Endothelial cell of umbilical vein (primary cell): ENCODE data around the gene STAC3. TPM values are rescaled to one million over a fixed set of nuclear protein-coding genes. Genes with fewer than 3 reads are reported as not detected.
A peak's percentile ranks its signal among the peaks of the same experiment; 100 is the strongest.

ENCODE experiments used
- BruUV-seq: library from RNA; stranded (reverse); fragments of 400-500 nt; replicated peaks from 2 replicates; lab custom pipeline; 2021; lab: Mats Ljungman, UMichigan
- CTCF ChIA-PET: fragments of 300-600, 350-600 bp; sonication (Branson Sonifier 250); formaldehyde crosslinking; loops from one replicate; lab custom pipeline; 2021; ENCODE audit warnings: antibody characterized with exemption, inconsistent platforms; lab: Charles Lee
- POLR2A ChIA-PET: fragments of 300-600, 350-600 bp; sonication (Branson Sonifier 250); formaldehyde crosslinking; loops from one replicate; lab custom pipeline; 2021; ENCODE audit warnings: antibody characterized with exemption, inconsistent platforms; lab: Charles Lee
- DNase-seq: peaks from one replicate; pipeline ENCODE4 v3.0.0-alpha.2; 2011; ENCODE audit warnings: low read depth, low spot score
- FAIRE-seq: peaks from 2 replicates; lab custom pipeline; 2011; peaks lifted over from hg19 to GRCh38; lab: Jason Lieb, UNC
- H2AFZ ChIP-seq: 2 replicates; pipeline ENCODE4 v1.6.0; 2012; ENCODE audit warnings: low read depth, low read length, control low read depth, inconsistent platforms
- H3K27ac ChIP-seq: 2 replicates; pipeline ENCODE4 v1.5.1; 2011; ENCODE audit warnings: low read depth, mild to moderate bottlenecking, control low read depth, low read length, moderate library complexity; ENCODE audit not compliant: insufficient read depth
- H3K27me3 ChIP-seq, 2 experiments: 2 replicates each; pipeline versions ENCODE4 v1.6.0 to v1.6.1; 2011; ENCODE audit warnings: low read length in 2 of 2, mixed read lengths in 1 of 2; ENCODE audit not compliant: control insufficient read depth in 2 of 2, insufficient read depth in 2 of 2
- H3K36me3 ChIP-seq, 2 experiments: 2 replicates in 1 of 2; 3 replicates in 1 of 2; pipeline ENCODE4 v1.5.1; 2011; ENCODE audit warnings: low read length in 2 of 2, mild to moderate bottlenecking in 1 of 2, moderate library complexity in 1 of 2; ENCODE audit not compliant: control insufficient read depth in 2 of 2, insufficient read depth in 2 of 2; ENCODE audit errors: extremely low read depth in 1 of 2
- H3K4me1 ChIP-seq: 3 replicates; pipeline ENCODE4 v1.5.1; 2011; ENCODE audit warnings: mild to moderate bottlenecking, low read length; ENCODE audit not compliant: control insufficient read depth, insufficient read depth; ENCODE audit errors: extremely low read depth
- H3K4me2 ChIP-seq: 2 replicates; pipeline ENCODE4 v1.6.1; 2011; ENCODE audit warnings: low read length, control low read depth, mixed read lengths; ENCODE audit not compliant: insufficient read depth
- H3K4me3 ChIP-seq, 3 experiments: fragments of 200-600 bp in 1 of 3; sonication (generic), shearing (Covaris generic) in 1 of 3; replicated peaks in 1 of 3; 2 replicates each; pipeline ENCODE4 v1.5.1; 2011 to 2016; ENCODE audit warnings: control low read depth in 3 of 3, low read length in 3 of 3, mild to moderate bottlenecking in 2 of 3, inconsistent platforms in 1 of 3, low read depth in 1 of 3, moderate library complexity in 1 of 3; ENCODE audit not compliant: insufficient read depth in 1 of 3
- H3K79me2 ChIP-seq: 2 replicates; pipeline ENCODE4 v1.6.0; 2012; ENCODE audit warnings: low read length, inconsistent platforms; ENCODE audit not compliant: control insufficient read depth, insufficient read depth
- H3K9ac ChIP-seq: replicated peaks from 2 replicates; pipeline ENCODE3; 2011; ENCODE audit warnings: low read length, control low read depth; ENCODE audit not compliant: insufficient read depth; ENCODE audit errors: extremely low read depth
- H3K9me1 ChIP-seq: replicated peaks from 3 replicates; pipeline ENCODE4 v1.6.0; 2011; ENCODE audit warnings: mild to moderate bottlenecking, low read length; ENCODE audit not compliant: control insufficient read depth, insufficient read depth; ENCODE audit errors: extremely low read depth
- H3K9me3 ChIP-seq: replicated peaks from 2 replicates; pipeline ENCODE4 v1.5.1; 2012; ENCODE audit warnings: low read length, inconsistent platforms; ENCODE audit not compliant: control insufficient read depth, insufficient read depth
- H4K20me1 ChIP-seq: replicated peaks from 2 replicates; pipeline ENCODE3; 2011; ENCODE audit warnings: mild to moderate bottlenecking, low read length; ENCODE audit not compliant: control insufficient read depth, insufficient read depth; ENCODE audit errors: extremely low read depth
- EZH2 ChIP-seq: IDR thresholded peaks from 2 replicates; pipeline ENCODE4 v1.6.1; 2012; ENCODE audit warnings: borderline replicate concordance, low read depth, mild to moderate bottlenecking, moderate library complexity, low read length, inconsistent platforms; ENCODE audit not compliant: severe bottlenecking
- FOS ChIP-seq: IDR thresholded peaks from 2 replicates; pipeline ENCODE4 v1.6.1; 2011; ENCODE audit warnings: mild to moderate bottlenecking, low read length, moderate library complexity, borderline replicate concordance; ENCODE audit not compliant: insufficient read depth
- GATA2 ChIP-seq: IDR thresholded peaks from 2 replicates; pipeline ENCODE4 v1.7.0; 2011; ENCODE audit warnings: low read depth, mild to moderate bottlenecking, moderate library complexity, mixed read lengths, low read length; ENCODE audit not compliant: insufficient read length, insufficient read depth
- JUN ChIP-seq: IDR thresholded peaks from 2 replicates; pipeline ENCODE4 v1.6.1; 2011; ENCODE audit warnings: borderline replicate concordance, low read depth; ENCODE audit not compliant: insufficient read length, insufficient read depth
- MYC ChIP-seq: IDR thresholded peaks from one replicate; pipeline ENCODE4 v1.6.1; 2011; ENCODE audit warnings: mild to moderate bottlenecking, low read depth, low read length
- POLR2A ChIP-seq: IDR thresholded peaks from 2 replicates; pipeline ENCODE4 v1.6.1; 2012; ENCODE audit warnings: low read depth, mild to moderate bottlenecking, control low read depth, low read length
- POLR2AphosphoS5 ChIP-seq: IDR thresholded peaks from 2 replicates; pipeline ENCODE4 v1.6.1; 2012; ENCODE audit warnings: low read depth, mild to moderate bottlenecking, control low read depth, low read length, moderate library complexity; ENCODE audit not compliant: insufficient read depth
- dilution Hi-C: fragments of 300-500 bp; cut with MboI; formaldehyde crosslinking; loops from one replicate; pipeline ENCODE4 v1.15.0; 2019; ENCODE audit warnings: low sequenced_read_pairs; ENCODE audit not compliant: extremely low pct_ligation_motif_present
- intact Hi-C: fragments of 100-400 bp; cut with micrococcal nuclease; formaldehyde crosslinking; loops from one replicate; pipeline ENCODE4 v1.10.0; 2022
- polyA plus RNA-seq, 4 experiments: library from polyadenylated mRNA; depleted of rRNA in 3 of 4; stranded (reverse) in 3 of 4; unstranded in 1 of 4; fragments of >200 nt; gene quantifications; 2 replicates each; pipeline versions ENCODE4 v1.2.1 to v1.2.3, GENCODE V29; 2011 to 2012; ENCODE audit warnings: missing spikeins in 1 of 4
- total RNA-seq: library from RNA; stranded (reverse); gene quantifications from 2 replicates; pipeline ENCODE4 v1.2.3, GENCODE V29; 2021
- TF ChIP-seq, protein P1 (sequence below), 2 donors: IDR thresholded peaks; 1 replicate in 1 of 2; 2 replicates in 1 of 2; pipeline ENCODE4 v1.5.1; 2011; ENCODE audit warnings: low read length in 2 of 2, mild to moderate bottlenecking in 2 of 2, moderate library complexity in 2 of 2, control low read depth in 1 of 2, inconsistent platforms in 1 of 2, low read depth in 1 of 2; ENCODE audit not compliant: insufficient read depth in 1 of 2; ENCODE audit errors: extremely low read depth in 1 of 2
- TF ChIP-seq, protein P2 (sequence below): IDR thresholded peaks from 2 replicates; pipeline ENCODE4 v1.6.1; 2011; ENCODE audit not compliant: insufficient read depth, insufficient read length

The STAC3 gene
- total and polyA plus RNA-seq, 2 donors (not counting 3 experiments of a cell fraction or from before 2014, with no cell fraction given): 0.36 to 0.55 TPM

DNA sequence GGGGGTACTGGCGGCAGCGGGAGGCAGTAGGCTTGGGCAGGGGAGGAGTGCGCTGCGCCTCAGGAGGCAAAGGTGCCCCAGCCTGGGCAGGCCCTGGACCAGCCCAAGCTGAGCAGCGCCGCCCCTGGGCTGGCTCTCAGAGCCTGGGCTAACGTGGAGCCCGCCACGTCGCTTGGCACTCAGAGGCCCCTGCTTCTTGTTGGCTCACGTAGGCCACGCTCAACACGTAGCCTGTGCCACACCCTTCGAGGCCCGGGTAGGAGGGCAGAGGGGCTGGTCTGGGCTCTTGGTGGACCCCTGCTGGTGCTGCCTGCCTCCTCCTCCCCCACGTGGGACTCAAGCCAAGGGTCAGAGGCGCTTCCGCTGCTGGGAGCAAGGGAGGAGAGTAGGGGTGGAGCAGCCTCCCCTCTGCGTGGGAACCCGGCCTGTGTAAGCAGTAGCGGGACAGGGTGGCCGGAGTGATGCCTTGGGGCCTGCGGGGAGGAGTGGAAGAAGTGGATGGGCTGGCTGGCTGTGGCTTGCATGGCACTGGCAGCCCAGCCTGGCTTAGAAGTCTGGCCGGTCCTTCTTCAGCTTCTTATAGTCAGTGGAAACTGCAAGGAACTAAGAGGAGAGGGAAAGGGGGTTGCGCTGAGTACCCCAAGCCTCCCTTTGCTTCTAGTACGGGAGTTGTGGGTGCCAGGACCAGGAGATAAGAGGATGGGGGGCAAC is 15.8 kb downstream of the STAC3 start:
- Histone ChIP-seq H3K36me3 (peaks cover 3 to 27% of the 10 kb centered on the region in 2 experiments), H3K9ac (no peak overlapping the region), H3K27me3 (peaks cover 27 to 33% of the 10 kb centered on the region in 2 experiments), H3K9me1 (no peaks in the 10 kb centered on the region), H3K4me1 (peaks cover 30% of the 10 kb centered on the region), H3K4me3 (no peak overlapping the region), H3K4me2 (no peak overlapping the region), H3K9me3 (no peaks in the 10 kb centered on the region), H4K20me1 (no peaks in the 10 kb centered on the region), H2AFZ (no peak overlapping the region), H3K27ac (no peak overlapping the region), H3K79me2 (peaks cover 18% of the 10 kb centered on the region)
- TF ChIP-seq EZH2 (no peak), MYC (no peak), JUN (no peak), POLR2A (no peak), POLR2AphosphoS5 (no peak), GATA2 (no peak), FOS (no peak)
- TF ChIP-seq, protein P1, sequence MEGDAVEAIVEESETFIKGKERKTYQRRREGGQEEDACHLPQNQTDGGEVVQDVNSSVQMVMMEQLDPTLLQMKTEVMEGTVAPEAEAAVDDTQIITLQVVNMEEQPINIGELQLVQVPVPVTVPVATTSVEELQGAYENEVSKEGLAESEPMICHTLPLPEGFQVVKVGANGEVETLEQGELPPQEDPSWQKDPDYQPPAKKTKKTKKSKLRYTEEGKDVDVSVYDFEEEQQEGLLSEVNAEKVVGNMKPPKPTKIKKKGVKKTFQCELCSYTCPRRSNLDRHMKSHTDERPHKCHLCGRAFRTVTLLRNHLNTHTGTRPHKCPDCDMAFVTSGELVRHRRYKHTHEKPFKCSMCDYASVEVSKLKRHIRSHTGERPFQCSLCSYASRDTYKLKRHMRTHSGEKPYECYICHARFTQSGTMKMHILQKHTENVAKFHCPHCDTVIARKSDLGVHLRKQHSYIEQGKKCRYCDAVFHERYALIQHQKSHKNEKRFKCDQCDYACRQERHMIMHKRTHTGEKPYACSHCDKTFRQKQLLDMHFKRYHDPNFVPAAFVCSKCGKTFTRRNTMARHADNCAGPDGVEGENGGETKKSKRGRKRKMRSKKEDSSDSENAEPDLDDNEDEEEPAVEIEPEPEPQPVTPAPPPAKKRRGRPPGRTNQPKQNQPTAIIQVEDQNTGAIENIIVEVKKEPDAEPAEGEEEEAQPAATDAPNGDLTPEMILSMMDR (IDR thresholded peaks at IDR 0.05; ENCODE audit: extremely low read depth in 1 of 2, insufficient read depth in 1 of 2, low read depth in 1 of 2, low read length in 2 of 2): no peak
- TF ChIP-seq, protein P2, sequence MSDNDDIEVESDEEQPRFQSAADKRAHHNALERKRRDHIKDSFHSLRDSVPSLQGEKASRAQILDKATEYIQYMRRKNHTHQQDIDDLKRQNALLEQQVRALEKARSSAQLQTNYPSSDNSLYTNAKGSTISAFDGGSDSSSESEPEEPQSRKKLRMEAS: no peak
- ChIA-PET CTCF (interaction anchor here (1.9 kb wide), 1 partner anchor 22 kb away, joined by 7 read pairs; no protein-coding TSS in a partner anchor), POLR2A (no interaction called here)
- BruUV-seq: no TSS peak
- dilution Hi-C loops (no loop called here), intact Hi-C loops (no loop called here)
- DNase-seq (peak; percentile 24), FAIRE-seq (no peak)
